A673 (cell line): ENCODE measurements around the gene CCM2L. TPM values are rescaled to one million over a fixed set of nuclear protein-coding genes. Genes with fewer than 3 reads are reported as not detected.
A peak's percentile ranks its signal among the peaks of the same experiment; 100 is the strongest.
"Not testable (repeated sequence)": the region's sequence is repeated elsewhere in the genome, so short reads cannot be mapped to it uniquely, and the experiment has no call there.

Experiments used
- BruUV-seq: library from RNA; stranded (reverse); fragments of 400-500 nt; replicated peaks from 2 replicates; lab custom pipeline; 2021; lab: Mats Ljungman, UMichigan
- CTCF ChIA-PET: fragments of 300-600 bp; sonication (Branson Sonifier 250); formaldehyde crosslinking; loops from one replicate; lab custom pipeline; 2022; ENCODE audit warnings: antibody characterized with exemption; lab: Charles Lee
- POLR2A ChIA-PET: fragments of 300-600 bp; sonication (Branson Sonifier 250); formaldehyde crosslinking; loops from one replicate; lab custom pipeline; 2022; ENCODE audit warnings: antibody characterized with exemption; ENCODE audit not compliant: low non-redundant PET; lab: Charles Lee
- DNase-seq: peaks from one replicate; pipeline ENCODE4 v3.0.0-alpha.2; 2015; ENCODE audit warnings: low spot score
- H3K27ac ChIP-seq: fragments of 200-600 bp; sonication (generic); 2 replicates; pipeline ENCODE4 v1.5.1; 2016; ENCODE audit warnings: mixed run types, low read depth, mild to moderate bottlenecking, mixed read lengths, antibody characterized with exemption, low read length; ENCODE audit not compliant: poor library complexity, severe bottlenecking
- H3K27me3 ChIP-seq: fragments of 200-600 bp; sonication (generic); replicated peaks from 2 replicates; pipeline ENCODE4 v1.6.1; 2017; ENCODE audit warnings: mixed run types, low read depth, mild to moderate bottlenecking, mixed read lengths, antibody characterized with exemption, low read length; ENCODE audit not compliant: insufficient read depth, poor library complexity
- H3K36me3 ChIP-seq: fragments of 200-600 bp; sonication (generic); 2 replicates; pipeline ENCODE4 v1.6.1; 2016; ENCODE audit warnings: mixed run types, mild to moderate bottlenecking, mixed read lengths, antibody characterized with exemption, low read length; ENCODE audit not compliant: insufficient read depth, poor library complexity, severe bottlenecking
- H3K4me1 ChIP-seq: fragments of 200-600 bp; sonication (generic); 2 replicates; pipeline ENCODE4 v1.6.1; 2017; ENCODE audit warnings: mixed run types, mild to moderate bottlenecking, mixed read lengths, antibody characterized with exemption, low read length; ENCODE audit not compliant: insufficient read depth, poor library complexity, severe bottlenecking
- H3K4me3 ChIP-seq: fragments of 200-600 bp; sonication (generic); 2 replicates; pipeline ENCODE4 v1.5.1; 2016; ENCODE audit warnings: low read depth, mixed run types, mild to moderate bottlenecking, mixed read lengths, low read length; ENCODE audit not compliant: poor library complexity, severe bottlenecking
- H3K9me3 ChIP-seq: fragments of 200-600 bp; sonication (generic); 2 replicates; pipeline ENCODE4 v1.6.1; 2016; ENCODE audit warnings: mixed run types, low read depth, mild to moderate bottlenecking, mixed read lengths, antibody characterized with exemption, low read length; ENCODE audit not compliant: poor library complexity, severe bottlenecking
- CTCF ChIP-seq: fragments of 300-800, 200-600 bp; sonication (generic); conservative IDR thresholded peaks from 2 replicates; pipeline ENCODE4 v1.5.1; 2017; ENCODE audit warnings: low read depth, mild to moderate bottlenecking, antibody characterized with exemption, low read length, moderate library complexity, mixed read lengths
- EZH2 ChIP-seq: fragments of 200-600 bp; sonication (generic); IDR thresholded peaks from 2 replicates; pipeline ENCODE4 v1.6.1; 2017; ENCODE audit warnings: borderline replicate concordance, low read depth, mild to moderate bottlenecking, mixed read lengths, antibody characterized with exemption, low read length; ENCODE audit not compliant: poor library complexity, severe bottlenecking
- intact Hi-C: fragments of 100-400 bp; cut with micrococcal nuclease; formaldehyde crosslinking; loops from one replicate; pipeline ENCODE4 v1.10.0; 2022; ENCODE audit not compliant: unreplicated experiment
- total RNA-seq: library from RNA; stranded (reverse); gene quantifications from 2 replicates; pipeline ENCODE4 v1.2.3, GENCODE V29; 2021

Gene CCM2L
- total RNA-seq, 1 experiment from 2014 or later = not detected

GRCh38 chr20:32033316-32033715 is 23.1 kb downstream of the CCM2L start:
- ChIA-PET CTCF (no interaction called here), POLR2A (no interaction called here)
- no peak overlapping the region for H3K27ac ChIP-seq
- intact Hi-C loops = no loop called here
- no peaks in the 10 kb centered on the region for H3K27me3 ChIP-seq
- H3K36me3 ChIP-seq = no peaks in the 10 kb centered on the region
- no peak for DNase-seq
- BruUV-seq = no TSS peak
- no peak overlapping the region for H3K4me3 ChIP-seq
- H3K4me1 ChIP-seq = peaks cover 7% of the 10 kb centered on the region
- H3K9me3 ChIP-seq = no peaks in the 10 kb centered on the region
- TF ChIP-seq EZH2 (no peak), CTCF (no peak)

DNA sequence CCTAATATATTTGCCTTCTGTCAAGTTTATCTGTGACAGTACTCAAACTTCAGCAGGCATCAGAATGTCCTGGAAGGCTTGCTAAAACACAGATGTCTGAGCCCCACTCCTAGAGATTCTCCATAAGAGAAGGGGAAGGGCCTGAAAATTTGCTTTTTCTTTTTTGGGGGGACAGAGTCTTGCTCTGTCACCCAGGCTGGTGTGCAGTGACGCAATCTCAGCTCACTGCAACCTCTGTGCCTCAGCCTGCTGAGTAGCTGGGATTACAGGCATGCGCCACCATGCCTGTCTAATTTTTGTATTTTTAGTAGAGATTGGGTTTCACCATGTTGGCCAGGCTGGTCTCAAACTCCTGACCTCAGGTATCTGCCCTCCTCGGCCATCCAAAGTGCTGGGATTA is 23.5 kb downstream of the CCM2L start:
- H3K27ac ChIP-seq, POLR2A ChIA-PET, intact Hi-C loops, DNase-seq, H3K36me3 ChIP-seq, H3K4me3 ChIP-seq, H3K9me3 ChIP-seq, CTCF ChIA-PET, H3K4me1 ChIP-seq, BruUV-seq, H3K27me3 ChIP-seq: not testable (repeated sequence)

- CTCF ChIA-PET = interaction anchor here (1.1 kb wide), 1 partner anchor 15 kb away, joined by 3 read pairs; no protein-coding TSS in a partner anchor
- intact Hi-C loops = no loop called here
- H3K27ac ChIP-seq = no peak overlapping the region
- TF ChIP-seq EZH2 = no peak
- TF ChIP-seq CTCF = peak; percentile 50
- H3K36me3 ChIP-seq = no peaks in the 10 kb centered on the region
- no peaks in the 10 kb centered on the region for H3K27me3 ChIP-seq
- no TSS peak for BruUV-seq
- H3K4me3 ChIP-seq = no peak overlapping the region
- H3K9me3 ChIP-seq = no peaks in the 10 kb centered on the region
- no peak for DNase-seq
- peaks cover 3% of the 10 kb centered on the region for H3K4me1 ChIP-seq
- POLR2A ChIA-PET = no interaction called here
Measured at GRCh38 chr20:32034581-32035425, 24.6 kb downstream of the CCM2L start.
